Astrocyte (in vitro differentiated cells and primary cell): ENCODE measurements around the gene APOBEC3F. TPM values are rescaled to one million over a fixed set of nuclear protein-coding genes. Genes with fewer than 3 reads are reported as not detected.

Experiments used
- DNase-seq: peaks from one replicate; pipeline ENCODE4 v3.0.0-alpha.2; 2010; ENCODE audit warnings: low read depth
- FAIRE-seq: peaks from 2 replicates; lab custom pipeline; 2011; peaks lifted over from hg19 to GRCh38; lab: Jason Lieb, UNC
- H2AFZ ChIP-seq: 2 replicates; pipeline ENCODE4 v1.6.0; 2012; ENCODE audit warnings: low read depth, low read length, inconsistent platforms
- H3K27ac ChIP-seq: 2 replicates; pipeline ENCODE4 v1.5.1; 2011; ENCODE audit warnings: low read depth, low read length, inconsistent platforms
- H3K27me3 ChIP-seq: 2 replicates; pipeline ENCODE4 v1.6.0; 2011; ENCODE audit warnings: low read length, inconsistent platforms; ENCODE audit not compliant: insufficient read depth
- H3K36me3 ChIP-seq: 2 replicates; pipeline ENCODE4 v1.5.1; 2011; ENCODE audit warnings: low read length, inconsistent platforms; ENCODE audit not compliant: insufficient read depth
- H3K4me1 ChIP-seq: 2 replicates; pipeline ENCODE4 v1.5.1; 2011; ENCODE audit warnings: low read length, inconsistent platforms; ENCODE audit not compliant: insufficient read depth
- H3K4me2 ChIP-seq: 2 replicates; pipeline ENCODE4 v1.6.0; 2012; ENCODE audit warnings: low read length, inconsistent platforms
- H3K4me3 ChIP-seq: 2 replicates; pipeline ENCODE4 v1.5.1; 2011; ENCODE audit warnings: low read depth, mild to moderate bottlenecking, low read length, inconsistent platforms; ENCODE audit not compliant: insufficient read depth
- H3K79me2 ChIP-seq: 2 replicates; pipeline ENCODE4 v1.6.0; 2012; ENCODE audit warnings: mild to moderate bottlenecking, low read length, inconsistent platforms; ENCODE audit not compliant: insufficient read depth
- H3K9ac ChIP-seq: 2 replicates; pipeline ENCODE4 v1.6.0; 2012; ENCODE audit warnings: mild to moderate bottlenecking, low read length, inconsistent platforms
- H3K9me3 ChIP-seq: 2 replicates; pipeline ENCODE4 v1.5.1; 2012; ENCODE audit warnings: low read depth, mild to moderate bottlenecking, low read length, inconsistent platforms; ENCODE audit not compliant: insufficient read depth
- H4K20me1 ChIP-seq: 2 replicates; pipeline ENCODE4 v1.6.0; 2012; ENCODE audit warnings: low read length, inconsistent platforms; ENCODE audit not compliant: insufficient read depth
- H3K27ac Mint-ChIP-seq: one replicate; pipeline ENCODE4 v1.8.0; 2021; ENCODE audit warnings: mild to moderate bottlenecking, mixed read lengths; ENCODE audit not compliant: unreplicated experiment
- H3K27me3 Mint-ChIP-seq: one replicate; pipeline ENCODE4 v1.8.0; 2021; ENCODE audit warnings: low read depth, mixed read lengths; ENCODE audit not compliant: unreplicated experiment
- H3K36me3 Mint-ChIP-seq: one replicate; pipeline ENCODE4 v1.8.0; 2021; ENCODE audit warnings: low read depth, mixed read lengths; ENCODE audit not compliant: unreplicated experiment
- H3K4me1 Mint-ChIP-seq: one replicate; pipeline ENCODE4 v1.8.0; 2021; ENCODE audit warnings: low read depth, mixed read lengths; ENCODE audit not compliant: unreplicated experiment
- H3K4me3 Mint-ChIP-seq: one replicate; pipeline ENCODE4 v1.8.0; 2021; ENCODE audit warnings: mild to moderate bottlenecking, moderate library complexity, mixed read lengths; ENCODE audit not compliant: unreplicated experiment
- H3K9me3 Mint-ChIP-seq: one replicate; pipeline ENCODE4 v1.8.0; 2021; ENCODE audit warnings: mild to moderate bottlenecking, mixed read lengths; ENCODE audit not compliant: unreplicated experiment
- CTCF ChIP-seq: IDR thresholded peaks from 2 replicates; pipeline ENCODE4 v1.5.1; 2011; ENCODE audit warnings: low read depth, mild to moderate bottlenecking, inconsistent platforms, low read length, moderate library complexity; ENCODE audit not compliant: insufficient read depth
- EZH2 ChIP-seq: IDR thresholded peaks from 2 replicates; pipeline ENCODE4 v1.6.1; 2012; ENCODE audit warnings: mild to moderate bottlenecking, low read length, inconsistent platforms; ENCODE audit not compliant: insufficient read depth
- total RNA-seq: library from RNA; stranded (reverse); gene quantifications from 2 replicates; pipeline ENCODE4 v1.2.1, GENCODE V29; 2021

APOBEC3F gene
- total RNA-seq, 1 donor from 2014 or later, result 10.4 TPM

GRCh38 chr22:39024519-39025308 lies 15.9 kb upstream of the APOBEC3F start:
- Mint-ChIP-seq H3K4me3 (no peak overlapping the region), H3K9me3 (no peaks in the 10 kb centered on the region), H3K27me3 (peaks cover 5% of the 10 kb centered on the region), H3K27ac (no peak overlapping the region), H3K36me3 (peaks cover 7% of the 10 kb centered on the region), H3K4me1 (peaks cover 9% of the 10 kb centered on the region)
- no peaks in the 10 kb centered on the region for H3K9me3 ChIP-seq
- no peaks in the 10 kb centered on the region for H3K36me3 ChIP-seq
- FAIRE-seq (no peak), DNase-seq (no peak)
- no peak overlapping the region for H3K4me2 ChIP-seq
- no peak overlapping the region for H3K27ac ChIP-seq
- no peak overlapping the region for H2AFZ ChIP-seq
- H3K9ac ChIP-seq, result no peak overlapping the region
- H3K27me3 ChIP-seq, result no peaks in the 10 kb centered on the region
- peaks cover 6% of the 10 kb centered on the region for H3K4me1 ChIP-seq
- no peaks in the 10 kb centered on the region for H4K20me1 ChIP-seq
- H3K4me3 ChIP-seq, result no peak overlapping the region
- TF ChIP-seq EZH2, result no peak
- TF ChIP-seq CTCF, result no peak
- no peaks in the 10 kb centered on the region for H3K79me2 ChIP-seq

- TF ChIP-seq EZH2, result no peak
- no peak for TF ChIP-seq CTCF
- H3K4me1 ChIP-seq, result peaks cover under 1% of the 10 kb centered on the region
- peaks cover 7% of the 10 kb centered on the region for H3K36me3 Mint-ChIP-seq
- H4K20me1 ChIP-seq, result no peaks in the 10 kb centered on the region
- no peaks in the 10 kb centered on the region for H3K27me3 ChIP-seq
- H3K9me3 ChIP-seq, result no peaks in the 10 kb centered on the region
- no peak overlapping the region for H3K4me3 ChIP-seq
- DNase-seq (no peak), FAIRE-seq (no peak)
- no peaks in the 10 kb centered on the region for H3K79me2 ChIP-seq
- no peak overlapping the region for H2AFZ ChIP-seq
- no peak overlapping the region for H3K27ac ChIP-seq
- H3K4me1 Mint-ChIP-seq, result peaks cover 6% of the 10 kb centered on the region
- H3K9ac ChIP-seq, result no peak overlapping the region
- no peaks in the 10 kb centered on the region for H3K9me3 Mint-ChIP-seq
- no peak overlapping the region for H3K4me2 ChIP-seq
- H3K27me3 Mint-ChIP-seq, result peaks cover 5% of the 10 kb centered on the region
- H3K27ac Mint-ChIP-seq, result no peak overlapping the region
- no peak overlapping the region for H3K4me3 Mint-ChIP-seq
- no peaks in the 10 kb centered on the region for H3K36me3 ChIP-seq
Measured at GRCh38 chr22:39026509-39027150, 14.0 kb upstream of the APOBEC3F start.

- Mint-ChIP-seq H3K4me1 (no peaks in the 10 kb centered on the region), H3K9me3 (no peaks in the 10 kb centered on the region), H3K4me3 (no peak overlapping the region), H3K27ac (no peak overlapping the region), H3K36me3 (peaks cover 7% of the 10 kb centered on the region), H3K27me3 (peaks cover 5% of the 10 kb centered on the region)
- Histone ChIP-seq H3K27ac (no peak overlapping the region), H3K27me3 (no peaks in the 10 kb centered on the region), H3K4me2 (no peak overlapping the region), H3K4me3 (no peak overlapping the region), H3K9me3 (no peaks in the 10 kb centered on the region), H3K36me3 (no peaks in the 10 kb centered on the region), H4K20me1 (no peaks in the 10 kb centered on the region), H3K4me1 (no peaks in the 10 kb centered on the region), H2AFZ (no peak overlapping the region), H3K9ac (no peak overlapping the region), H3K79me2 (no peaks in the 10 kb centered on the region)
- DNase-seq (no peak), FAIRE-seq (no peak)
- TF ChIP-seq CTCF (no peak), EZH2 (no peak)
Measured at GRCh38 chr22:39027717-39028116, 12.9 kb upstream of the APOBEC3F start.
